Tibial nerve (tissue), 4 donors: ENCODE measurements around the gene ETV3L.

Experiments
- EP300 ChIP-seq, 2 donors: sonication (generic); formaldehyde crosslinking; IDR thresholded peaks; one replicate each; pipeline ENCODE4 v1.6.1; 2017; ENCODE audit warnings: antibody characterized with exemption in 2 of 2, mild to moderate bottlenecking in 1 of 2
- TF ChIP-seq, protein P1 (sequence below), 5 experiments: fragments of 200-600 bp in 3 of 5; fragments of 450-650 bp in 2 of 5; sonication (generic) in 3 of 5; IDR thresholded peaks; one replicate each; pipeline ENCODE4 v1.5.1; 2016 to 2019; ENCODE audit warnings: antibody characterized with exemption in 5 of 5, mild to moderate bottlenecking in 3 of 5, moderate library complexity in 2 of 5

DNA sequence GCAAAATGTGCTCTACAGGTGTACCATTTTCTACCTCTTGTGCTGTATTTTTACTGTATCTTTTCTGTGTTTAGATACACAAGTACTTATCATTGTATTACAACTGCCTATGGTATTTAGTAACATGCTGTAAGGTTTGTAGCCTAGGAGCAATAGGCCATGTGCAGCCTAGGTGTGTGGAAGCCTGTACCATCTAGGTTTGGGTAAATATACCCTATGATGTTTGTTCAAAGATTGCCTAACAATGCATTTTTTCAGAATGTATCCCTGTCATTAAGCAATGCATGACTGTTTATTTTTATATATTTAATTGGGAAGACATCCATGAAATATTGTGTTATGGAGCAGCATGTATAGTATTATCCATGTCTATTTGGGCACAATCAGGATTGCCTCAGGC, 11.0 kb downstream of the ETV3L start:
- no peak for TF ChIP-seq EP300 (IDR thresholded peaks at IDR 0.05)
- TF ChIP-seq, protein P1, sequence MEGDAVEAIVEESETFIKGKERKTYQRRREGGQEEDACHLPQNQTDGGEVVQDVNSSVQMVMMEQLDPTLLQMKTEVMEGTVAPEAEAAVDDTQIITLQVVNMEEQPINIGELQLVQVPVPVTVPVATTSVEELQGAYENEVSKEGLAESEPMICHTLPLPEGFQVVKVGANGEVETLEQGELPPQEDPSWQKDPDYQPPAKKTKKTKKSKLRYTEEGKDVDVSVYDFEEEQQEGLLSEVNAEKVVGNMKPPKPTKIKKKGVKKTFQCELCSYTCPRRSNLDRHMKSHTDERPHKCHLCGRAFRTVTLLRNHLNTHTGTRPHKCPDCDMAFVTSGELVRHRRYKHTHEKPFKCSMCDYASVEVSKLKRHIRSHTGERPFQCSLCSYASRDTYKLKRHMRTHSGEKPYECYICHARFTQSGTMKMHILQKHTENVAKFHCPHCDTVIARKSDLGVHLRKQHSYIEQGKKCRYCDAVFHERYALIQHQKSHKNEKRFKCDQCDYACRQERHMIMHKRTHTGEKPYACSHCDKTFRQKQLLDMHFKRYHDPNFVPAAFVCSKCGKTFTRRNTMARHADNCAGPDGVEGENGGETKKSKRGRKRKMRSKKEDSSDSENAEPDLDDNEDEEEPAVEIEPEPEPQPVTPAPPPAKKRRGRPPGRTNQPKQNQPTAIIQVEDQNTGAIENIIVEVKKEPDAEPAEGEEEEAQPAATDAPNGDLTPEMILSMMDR (IDR thresholded peaks at IDR 0.05) = no peak
